Stimulated activated CD8-positive, alpha-beta memory T cell treated with anti-CD3 and anti-CD28 coated beads, Interleukin-12 subunit alpha, Interleukin-12 subunit beta, amount 100 ng/mL, for 24 hours (primary cell): Measurements from ENCODE around the gene SH3BP5L.

Source experiments
- DNase-seq: peaks from one replicate; pipeline ENCODE4 v3.0.0-alpha.2; 2020; ENCODE audit errors: extremely low read depth

The SH3BP5L gene

DNA sequence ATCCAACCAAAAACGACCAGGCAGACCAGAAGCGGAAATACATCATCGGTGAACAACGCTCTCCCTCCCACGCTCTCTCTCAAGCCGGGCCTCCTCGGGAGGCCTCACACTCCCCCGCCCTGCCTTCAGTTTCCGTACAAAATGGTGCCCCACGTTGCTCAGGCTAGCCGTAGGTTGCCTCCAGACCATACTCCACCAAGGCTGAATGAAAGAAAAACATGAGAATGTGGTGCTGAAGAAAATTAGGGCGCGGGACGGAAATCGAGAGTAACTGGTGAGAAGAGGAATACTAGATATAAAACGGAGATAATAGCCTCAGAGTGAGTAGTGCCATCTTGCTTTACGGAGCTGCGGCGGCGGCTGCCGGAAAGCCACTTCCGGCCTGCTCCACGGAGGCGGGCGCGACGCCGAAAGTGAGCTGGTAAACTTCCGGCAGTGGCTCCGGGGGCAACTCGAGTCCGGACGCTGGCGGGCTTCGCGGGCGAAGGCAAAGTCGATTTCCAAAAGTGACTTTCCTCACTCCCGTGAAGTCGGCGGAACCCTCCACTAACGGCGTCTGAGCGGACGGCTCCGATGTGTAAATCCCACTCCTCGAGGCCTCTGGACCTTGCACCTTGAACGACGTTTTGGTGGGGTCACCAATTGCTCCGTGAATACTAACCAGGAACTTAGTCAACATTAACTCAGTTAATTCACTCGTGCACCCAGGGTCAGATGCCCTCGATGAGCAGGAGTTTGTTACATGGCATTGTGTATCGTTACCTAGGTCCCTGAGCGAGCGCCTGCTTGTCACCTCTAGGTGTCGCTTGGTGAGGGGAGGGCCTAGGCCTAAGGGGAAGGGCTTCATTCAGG, at the start of gene SH3BP5L:
TSS of gene SH3BP5L (minus strand) at position 7 of the 852 bp plus-strand sequence. CDS start 980 bp downstream, outside the sequence.
- peak; percentile 80 for DNase-seq

DNA sequence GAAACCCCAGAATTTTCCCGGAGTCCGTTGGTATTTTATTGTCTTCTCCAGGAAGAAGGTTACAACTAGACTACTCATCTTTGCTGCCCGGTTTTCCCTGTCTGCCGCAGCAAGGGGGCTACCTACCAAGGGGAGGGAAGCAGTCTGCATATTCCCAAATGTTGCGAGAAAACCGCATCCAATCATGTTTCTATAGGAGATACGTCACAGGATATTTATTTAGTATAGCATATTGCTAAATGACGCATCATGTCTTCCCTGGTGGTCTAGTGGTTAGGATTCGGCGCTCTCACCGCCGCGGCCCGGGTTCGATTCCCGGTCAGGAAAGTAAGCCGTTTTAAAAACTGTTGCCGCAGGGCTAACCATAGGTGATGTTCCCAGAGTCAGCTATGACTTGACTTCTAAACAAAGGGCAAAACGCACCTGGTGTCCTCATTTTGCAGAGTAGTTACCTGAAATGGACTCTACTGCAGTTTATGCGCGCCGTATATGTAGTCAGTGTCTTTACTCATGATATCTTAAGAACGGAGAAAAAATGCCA, 48.3 kb upstream of the SH3BP5L start:
- DNase-seq, result no peak

DNA sequence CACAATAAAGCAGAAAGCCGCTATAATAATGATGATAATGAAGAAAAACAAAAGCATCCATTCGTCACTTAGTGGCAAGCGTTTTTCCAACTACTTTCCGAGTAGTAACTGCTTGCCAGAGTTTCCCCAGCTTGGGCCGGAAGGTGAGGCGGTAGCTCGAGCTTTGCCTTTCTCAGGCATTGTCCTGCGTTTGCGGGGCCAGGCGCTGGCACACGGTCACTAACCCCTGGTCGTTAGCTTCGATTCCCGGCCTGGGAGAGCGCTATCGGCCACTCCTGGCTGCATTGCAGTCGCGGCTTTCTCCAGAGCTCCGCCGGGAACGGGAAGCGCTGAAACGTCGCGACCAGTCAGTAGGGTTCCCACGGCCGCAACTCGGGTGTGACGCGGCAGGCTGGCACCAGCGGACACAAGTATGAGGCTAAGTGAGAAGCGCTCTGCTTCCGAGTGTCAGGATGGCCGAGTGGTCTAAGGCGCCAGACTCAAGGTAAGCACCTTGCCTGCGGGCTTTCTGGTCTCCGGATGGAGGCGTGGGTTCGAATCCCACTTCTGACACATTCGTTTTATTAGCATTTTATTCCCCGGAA, 47.8 kb upstream of the SH3BP5L start:
- peak; percentile 80 for DNase-seq

DNA sequence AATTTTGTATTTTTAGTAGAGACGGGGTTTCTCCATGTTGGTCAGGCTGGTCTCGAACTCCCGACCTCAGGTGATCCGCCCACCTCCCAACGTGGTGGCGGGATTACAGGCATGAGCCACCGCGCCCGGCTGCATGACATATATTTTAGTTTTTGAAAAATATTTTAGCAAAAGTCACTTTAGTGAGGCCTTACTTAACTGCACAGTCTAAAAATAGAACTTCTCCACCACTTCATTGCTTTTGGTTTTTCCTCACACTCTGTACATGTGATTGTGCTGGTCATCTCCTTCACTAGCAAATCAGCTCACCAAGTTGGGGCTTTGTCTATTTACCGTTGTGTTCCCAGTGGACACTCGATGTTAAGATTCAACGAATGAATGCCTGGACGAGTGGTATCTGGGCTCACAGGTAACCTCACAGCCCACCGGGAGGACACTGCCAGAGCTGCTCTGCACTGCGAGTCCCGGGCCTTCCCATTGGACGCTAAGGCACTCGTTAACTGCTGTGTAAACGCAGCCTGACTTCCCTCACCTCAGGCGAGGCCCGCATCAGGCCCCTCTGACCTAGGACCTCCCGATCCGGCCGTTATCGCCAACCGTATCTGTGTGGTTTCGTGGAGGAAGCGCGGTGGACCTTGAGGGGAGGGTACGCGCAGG, 47.2 kb upstream of the SH3BP5L start:
- DNase-seq, result no peak

DNA sequence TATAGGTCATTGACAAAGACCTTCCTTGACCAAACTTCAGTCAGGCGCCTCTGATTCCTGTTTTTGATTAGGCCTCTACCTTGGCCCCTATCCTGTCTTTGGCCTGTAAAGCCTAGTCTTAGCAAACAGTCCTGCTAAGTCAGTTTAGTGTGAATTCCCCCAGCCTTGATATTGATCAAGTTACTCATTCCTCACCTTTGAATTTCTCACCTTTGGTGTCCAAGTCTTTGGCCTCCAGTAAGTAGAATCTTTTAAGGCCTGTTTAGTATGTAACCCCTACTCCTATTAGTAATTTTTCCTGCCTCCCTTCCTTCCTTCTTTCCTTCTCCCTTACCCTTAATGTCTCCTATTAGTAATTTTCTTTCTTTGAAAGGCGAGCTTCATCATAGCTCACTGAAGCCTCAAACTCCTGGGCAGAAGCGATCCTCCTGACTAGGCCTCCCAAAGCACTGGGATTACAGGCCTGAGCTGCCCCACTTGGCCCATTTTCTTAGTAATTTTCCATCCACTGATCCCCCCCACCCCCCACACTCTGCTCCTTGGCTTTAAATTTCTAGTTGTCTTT, 46.2 kb upstream of the SH3BP5L start:
- DNase-seq, result no peak

DNA sequence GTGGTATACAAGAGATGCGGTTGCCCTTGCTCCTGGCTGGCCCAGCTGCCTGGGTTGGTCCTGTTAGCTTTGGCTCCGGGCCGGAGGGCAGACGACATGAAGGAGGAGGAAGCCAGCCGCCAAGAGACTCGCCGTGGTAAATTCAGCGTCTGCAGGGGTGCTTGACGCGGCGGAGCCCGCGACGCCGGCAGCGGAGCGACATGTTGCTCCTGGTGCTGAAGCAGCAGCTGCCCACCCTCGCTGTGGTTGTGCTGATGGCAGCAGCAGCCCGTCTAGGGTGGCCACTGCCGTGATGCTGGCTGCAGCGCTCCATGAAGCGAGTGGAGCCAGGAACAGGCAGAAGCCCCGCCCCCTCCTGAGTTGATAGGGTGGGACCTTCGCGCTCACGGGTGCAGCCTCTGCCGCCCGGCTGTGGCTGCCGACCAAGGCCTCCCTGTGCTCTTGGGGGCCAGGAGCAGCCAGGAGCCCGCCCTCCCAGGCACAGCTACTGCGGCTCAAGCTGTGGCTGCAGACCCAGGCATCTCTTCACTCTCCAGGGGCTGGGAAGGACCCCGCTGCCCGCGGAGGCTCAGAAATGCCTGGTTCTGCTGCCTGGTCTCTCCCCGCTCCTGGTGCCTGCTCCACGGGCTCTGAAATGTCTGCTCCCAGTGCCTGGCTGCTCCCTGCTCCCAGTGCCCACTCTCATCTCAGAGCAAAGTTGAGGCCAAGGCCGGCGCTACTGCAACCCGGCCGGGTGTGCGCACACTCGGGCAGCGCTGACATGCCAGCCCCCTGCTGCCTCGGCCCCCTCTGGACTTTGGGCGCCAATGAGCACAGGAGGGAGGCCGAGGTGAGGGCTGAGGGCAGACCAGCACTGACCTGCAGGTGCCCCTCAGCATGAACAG, 37.5 kb upstream of the SH3BP5L start:
- no peak for DNase-seq

DNA sequence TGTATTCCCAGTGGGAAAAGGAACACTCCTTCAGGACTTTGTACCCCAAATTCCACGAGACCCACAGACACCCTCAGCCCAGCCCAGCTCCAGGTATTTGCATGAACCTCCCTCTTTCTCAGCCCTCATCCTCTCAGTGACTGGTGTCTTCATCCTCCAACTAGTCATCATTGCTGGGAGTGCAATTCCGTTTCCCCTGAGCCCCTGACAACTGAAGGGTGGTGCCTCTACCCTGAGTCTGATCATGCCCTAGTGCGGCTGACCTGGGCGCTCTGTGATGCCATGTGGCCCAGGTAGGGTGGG, 36.9 kb upstream of the SH3BP5L start:
- DNase-seq, result no peak

DNA sequence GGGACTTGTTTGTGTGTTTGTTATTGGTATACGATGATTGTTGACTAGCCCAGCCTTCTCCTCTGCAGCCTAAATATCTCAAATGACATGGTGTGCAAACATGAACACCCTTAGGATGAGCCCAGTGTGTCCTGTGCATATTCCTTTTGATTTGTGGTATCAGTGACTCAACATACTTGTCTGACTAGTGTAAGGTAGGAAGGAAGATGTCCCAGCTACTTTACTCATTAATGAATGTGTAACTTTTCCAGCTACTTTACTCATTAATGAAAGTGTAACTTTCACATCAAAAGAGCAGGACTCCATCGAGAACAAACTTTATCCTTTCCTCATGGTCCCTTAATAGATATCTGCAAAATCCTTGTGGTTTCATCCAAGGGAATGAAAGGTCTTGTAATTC, 35.9 kb upstream of the SH3BP5L start:
- DNase-seq, result no peak

DNA sequence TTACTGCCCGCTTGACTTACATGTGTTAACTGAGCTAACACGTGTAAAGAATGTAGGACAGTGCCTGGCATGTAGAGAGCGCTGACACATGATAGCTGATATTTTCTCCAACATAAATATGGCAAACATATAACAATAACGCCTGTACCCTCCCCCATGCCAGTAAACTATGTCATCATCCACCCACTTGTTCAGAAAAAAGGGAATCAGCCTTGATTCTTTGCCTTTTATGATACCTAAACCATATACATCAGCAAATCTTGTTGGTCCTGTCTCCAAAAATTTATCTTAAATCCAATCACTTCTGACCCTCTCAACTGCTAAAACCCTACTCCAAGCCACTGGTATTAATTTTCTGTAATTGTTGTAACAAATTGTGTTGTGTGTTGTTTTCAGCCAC, 34.3 kb upstream of the SH3BP5L start:
- no peak for DNase-seq

DNA sequence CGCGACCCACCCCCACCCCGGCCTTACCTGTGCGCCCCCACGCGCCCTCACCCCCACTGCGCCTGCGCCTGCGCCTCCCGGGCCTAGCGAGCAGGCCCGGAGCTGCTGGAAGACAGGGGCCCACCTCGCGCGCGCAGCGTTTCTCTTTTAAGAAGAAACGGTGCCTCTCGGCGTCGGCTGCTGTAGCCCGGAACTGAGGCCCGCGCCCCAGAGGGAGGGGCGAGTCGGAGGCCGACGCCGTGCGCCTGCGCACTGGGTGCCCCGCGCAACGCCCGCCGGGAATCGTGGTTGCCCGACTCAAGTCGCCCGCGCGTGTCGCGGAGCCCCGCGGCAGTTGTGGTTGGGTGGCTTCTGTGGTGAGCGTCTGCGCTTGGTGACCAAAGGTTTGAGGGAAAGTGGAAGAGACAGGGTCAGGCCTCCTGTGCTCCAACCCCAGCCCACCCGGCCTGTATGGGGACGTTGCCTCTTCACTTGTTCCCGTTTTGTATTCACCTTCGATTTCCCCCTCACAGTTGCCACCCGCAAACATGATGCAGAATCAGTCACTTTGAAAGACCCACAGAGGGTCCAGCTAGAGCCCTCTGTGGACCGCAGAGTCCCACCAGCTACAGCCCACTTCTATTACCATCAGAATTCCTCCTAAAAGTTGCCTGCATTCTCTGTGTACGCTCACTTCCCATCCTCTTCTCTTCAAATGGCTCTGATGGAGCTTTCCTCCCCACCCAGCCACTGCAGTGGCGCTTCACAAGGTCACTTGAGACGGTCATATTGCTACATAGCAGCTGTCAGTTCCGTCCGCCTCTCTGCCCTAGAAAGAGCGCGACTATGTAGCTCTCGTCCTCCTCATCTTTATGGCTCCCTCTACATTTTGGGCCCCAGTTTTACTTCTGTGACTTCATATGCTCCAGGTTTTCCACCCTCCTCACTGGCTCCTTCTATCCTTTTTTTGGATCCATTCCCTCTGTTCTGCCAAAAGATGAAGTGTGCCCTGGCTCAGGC, 33.5 kb upstream of the SH3BP5L start, which contains the start of gene ZNF692:
TSS of gene ZNF692 (minus strand) at position 195 of the 999 bp plus-strand sequence. CDS start 776 bp downstream, outside the sequence.
- DNase-seq, result peak; percentile 95

DNA sequence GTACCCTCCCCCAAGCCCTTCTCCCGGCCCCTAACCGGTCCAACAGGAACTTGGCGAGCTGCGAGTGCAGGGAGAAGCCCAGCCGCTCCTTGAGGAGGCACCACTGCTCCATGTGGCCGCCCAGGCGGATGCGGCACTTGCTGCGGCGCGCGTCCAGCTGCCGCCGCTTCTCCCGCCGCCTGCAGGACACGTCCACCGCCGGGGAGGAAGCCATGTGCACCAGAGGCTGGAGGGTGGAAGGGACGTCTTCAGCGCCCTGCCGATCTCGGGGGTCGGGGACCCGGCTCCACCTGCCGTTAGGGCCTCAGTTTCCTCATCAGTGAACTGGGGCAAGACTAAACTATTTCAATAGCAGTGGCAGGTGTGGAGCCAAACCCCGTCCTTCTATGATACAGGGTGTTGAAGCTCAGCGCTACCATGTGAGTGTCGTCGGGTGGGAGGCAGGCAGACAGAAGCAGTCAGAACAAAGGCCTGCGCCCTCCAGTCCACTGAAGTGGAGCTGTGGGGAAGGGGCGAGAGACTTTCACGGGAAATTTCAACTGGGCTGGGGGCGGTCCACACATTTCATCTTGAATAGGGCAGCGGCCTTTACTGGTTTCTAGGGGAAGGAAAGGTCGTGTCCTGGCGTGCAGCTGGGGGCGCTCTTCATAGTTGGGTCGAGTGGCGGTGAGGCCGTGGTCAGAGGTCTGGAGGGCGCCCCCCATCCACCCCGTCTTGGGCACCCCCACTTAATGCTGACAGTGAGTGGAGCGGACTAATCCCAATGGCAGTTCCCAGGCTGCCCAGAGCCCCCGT, 32.6 kb upstream of the SH3BP5L start:
- DNase-seq, result no peak

DNA sequence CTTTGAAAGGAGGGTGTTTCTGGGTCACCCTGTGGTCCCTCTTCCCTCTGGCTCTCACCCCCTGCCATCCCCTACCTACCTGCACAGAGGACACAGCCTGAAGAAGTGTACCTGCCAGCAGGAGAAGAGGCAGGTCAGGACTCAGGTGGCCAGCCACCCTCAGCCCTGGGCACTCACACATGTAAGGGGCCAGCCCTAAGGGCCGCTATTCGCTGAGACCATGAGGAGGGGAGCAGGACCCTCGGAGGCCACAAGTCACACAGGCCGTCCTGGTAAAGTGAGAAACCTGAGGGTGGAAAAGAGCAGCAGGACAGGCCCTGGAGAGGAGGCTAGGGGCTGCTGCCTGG, 32.0 kb upstream of the SH3BP5L start:
- no peak for DNase-seq

DNA sequence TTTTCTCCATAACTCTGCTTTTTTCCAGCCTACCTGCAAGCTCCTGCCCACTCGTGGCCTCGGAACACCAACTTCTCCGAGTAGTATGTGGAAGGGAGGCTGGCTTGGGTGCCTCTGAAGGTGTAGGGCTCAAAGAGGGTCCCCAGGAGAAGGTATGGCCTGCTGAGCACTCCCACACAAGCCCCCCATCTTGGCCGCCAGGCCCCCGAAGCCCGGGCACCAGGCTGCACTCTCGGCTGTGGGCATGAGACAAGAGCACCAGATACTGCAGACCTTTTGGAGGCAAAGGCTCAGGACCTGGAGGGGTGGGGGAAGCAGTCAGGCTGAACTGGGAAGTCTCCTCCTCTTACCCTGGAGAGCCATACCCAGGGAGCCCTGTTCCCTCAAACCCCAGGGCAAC, 31.5 kb upstream of the SH3BP5L start:
- no peak for DNase-seq

DNA sequence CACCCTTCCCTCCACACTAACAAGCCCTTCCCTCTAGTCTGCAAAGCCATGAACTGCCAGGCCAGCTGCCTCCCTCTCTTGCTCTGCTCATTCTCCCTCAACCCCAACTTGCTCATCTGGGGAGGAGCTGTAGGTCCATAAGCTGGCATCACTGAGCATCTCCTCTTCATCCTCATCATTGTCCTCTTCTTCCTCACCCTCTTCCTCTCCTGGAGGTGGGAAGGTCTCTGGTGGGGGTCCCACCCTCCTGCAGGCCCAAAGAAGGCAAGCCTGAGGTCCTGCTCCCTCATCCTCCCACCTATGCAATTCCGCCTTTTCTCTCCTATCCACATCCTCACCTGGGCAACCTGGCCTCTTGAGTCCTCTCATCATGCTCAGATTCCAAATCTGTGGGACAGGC, 30.5 kb upstream of the SH3BP5L start:
- DNase-seq, result no peak

DNA sequence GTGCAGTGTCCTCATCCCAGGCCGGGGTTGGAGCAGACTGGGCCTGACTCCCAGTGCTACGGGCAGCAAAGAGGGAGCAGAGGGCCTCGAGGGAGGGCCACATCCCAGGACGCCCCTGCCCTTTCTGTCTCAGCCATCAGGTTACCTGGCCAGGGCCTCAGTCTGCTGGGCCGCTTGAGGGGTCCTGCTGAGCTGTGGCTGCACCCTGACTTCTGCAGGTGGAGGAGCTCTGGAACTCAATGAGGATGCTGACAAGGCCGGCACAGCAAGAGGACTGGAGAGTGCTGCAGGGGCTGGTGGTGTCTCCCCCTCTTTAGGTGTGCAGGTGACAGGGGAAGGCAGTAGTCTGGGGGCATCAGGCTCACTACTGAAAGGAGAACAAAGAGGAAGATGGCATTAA, 29.9 kb upstream of the SH3BP5L start:
- no peak for DNase-seq

DNA sequence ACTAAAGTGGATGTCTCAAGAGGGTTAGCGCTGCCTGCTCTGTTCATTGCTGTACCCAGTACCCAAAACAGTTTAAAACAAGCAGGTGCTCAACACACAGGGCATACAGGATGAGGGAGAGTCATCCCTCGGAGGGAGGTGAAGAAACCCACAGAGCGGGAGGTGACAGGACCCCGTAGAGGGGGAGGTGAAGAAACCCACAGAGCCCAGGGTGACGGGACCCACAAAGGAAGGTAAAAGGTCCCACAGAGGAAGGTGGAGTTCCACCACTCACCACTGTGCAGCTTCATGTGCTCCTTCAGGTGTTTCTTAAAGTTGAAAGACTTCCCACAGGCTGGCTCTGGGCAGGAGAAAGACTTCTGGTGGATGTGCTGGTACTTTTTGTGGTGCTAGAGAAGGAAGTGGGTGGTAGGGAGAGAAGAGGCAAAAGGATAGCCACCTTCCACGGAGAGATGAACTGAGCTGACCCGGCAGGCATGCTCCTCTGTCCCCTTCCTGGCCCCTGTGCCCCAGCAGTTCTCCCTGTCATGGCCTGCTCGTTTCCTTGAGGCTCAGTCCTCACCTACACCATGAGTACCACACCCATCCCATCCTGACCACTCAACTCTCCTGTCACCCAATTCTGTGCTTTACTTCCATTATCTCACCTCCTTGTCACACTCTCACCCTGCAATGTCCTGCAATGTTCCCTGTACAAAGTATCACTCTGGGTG, 28.1 kb upstream of the SH3BP5L start:
- no peak for DNase-seq

DNA sequence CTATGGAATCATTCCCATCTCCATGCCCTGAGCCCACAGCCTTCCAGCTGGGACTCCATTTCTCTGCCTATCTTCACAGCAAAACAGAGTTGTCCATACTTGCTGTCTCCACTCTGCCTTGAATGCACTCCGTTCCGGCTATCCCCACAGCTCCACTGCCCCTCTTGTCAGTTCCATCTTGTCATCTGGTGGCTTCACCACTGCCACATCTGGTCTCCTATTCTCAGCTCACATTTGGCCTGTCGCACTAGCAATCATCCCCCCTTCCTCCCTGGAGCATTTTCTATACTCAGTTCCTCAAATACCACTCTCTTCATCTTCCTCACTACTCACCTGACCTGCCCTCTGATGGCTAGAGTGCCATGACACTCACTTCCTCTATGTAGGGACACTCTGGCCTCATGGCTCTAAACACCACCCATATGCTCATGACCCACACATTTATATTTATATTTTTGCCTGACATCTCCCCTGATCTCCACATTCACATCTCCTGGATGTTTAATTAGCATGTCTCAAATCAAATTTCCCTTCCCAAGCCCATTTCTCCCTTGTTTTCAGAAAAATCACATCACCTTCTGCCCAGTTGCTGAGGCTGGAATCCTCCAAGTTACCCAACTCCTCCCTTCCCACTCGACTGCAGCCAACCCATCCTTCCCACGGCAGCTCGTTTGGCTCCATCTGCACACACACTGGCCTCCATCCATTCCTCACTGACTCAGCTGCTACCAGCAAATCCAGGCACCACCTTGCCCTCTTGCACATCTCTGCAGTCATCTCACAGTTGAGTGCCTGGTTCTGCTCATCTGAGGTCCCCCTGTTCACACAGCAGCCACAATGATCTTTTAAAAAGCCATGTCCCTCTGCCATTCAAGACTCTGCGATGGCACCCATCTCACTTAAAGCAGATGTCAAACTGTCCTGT, 27.0 kb upstream of the SH3BP5L start:
- no peak for DNase-seq

DNA sequence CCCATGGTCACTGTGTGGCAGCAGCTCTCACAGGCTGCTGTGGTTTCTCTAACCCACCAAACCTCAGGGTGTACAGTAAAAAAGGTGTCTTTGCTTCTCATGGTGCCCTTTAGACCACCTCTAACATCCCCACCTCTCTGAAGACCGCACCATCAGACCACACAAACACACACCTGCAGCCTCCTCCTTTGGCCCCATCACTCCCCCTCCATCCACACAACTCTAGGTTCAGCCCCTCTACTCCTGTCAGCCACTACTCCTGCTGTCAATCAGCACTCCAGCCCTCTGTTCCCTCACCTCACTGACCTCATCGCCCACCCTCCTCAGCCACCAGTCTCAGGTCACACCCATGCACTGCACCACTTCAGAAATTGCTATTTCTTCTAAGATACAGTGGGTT, 25.7 kb upstream of the SH3BP5L start:
- DNase-seq, result no peak
